GM12878 (cell line): ENCODE data around the gene COL11A2. TPM values are rescaled to one million over a fixed set of nuclear protein-coding genes. Genes with fewer than 3 reads are reported as not detected.
A peak's percentile ranks its signal among the peaks of the same experiment; 100 is the strongest.

Experiments
- ATAC-seq: fragments of 200-7000 bp; cut with Tn5 transposase; 3 replicates; pipeline ENCODE4 v1.9.1; 2020; ENCODE audit warnings: mild to moderate bottlenecking, moderate library complexity
- BruUV-seq: library from RNA; stranded (reverse); fragments of 400-500 nt; replicated peaks from 2 replicates; lab custom pipeline; 2021; lab: Mats Ljungman, UMichigan
- CTCF ChIA-PET: fragments of 300-600 bp; sonication (Branson Sonifier 250); formaldehyde crosslinking; extraction: SDS; loops from one replicate; lab custom pipeline; 2021; ENCODE audit warnings: inconsistent platforms; lab: Yijun Ruan, JAX
- POLR2A ChIA-PET: fragments of 350-600 bp; formaldehyde crosslinking; extraction: SDS; loops from one replicate; lab custom pipeline; 2021; ENCODE audit warnings: inconsistent platforms; lab: Charles Lee
- RAD21 ChIA-PET: fragments of 300-600 bp; sonication (Branson Sonifier 250); formaldehyde crosslinking; loops from one replicate; lab custom pipeline; 2023; ENCODE audit warnings: antibody characterized with exemption; ENCODE audit not compliant: unreplicated experiment; lab: Charles Lee
- SMC1A ChIA-PET: fragments of 300-600 bp; sonication (Branson Sonifier 250); formaldehyde crosslinking; loops from one replicate; lab custom pipeline; 2023; ENCODE audit not compliant: unreplicated experiment, uncharacterized antibody; lab: Charles Lee
- DNase-seq: peaks from one replicate; pipeline ENCODE4 v3.0.0-alpha.2; 2011; ENCODE audit warnings: low read depth, low spot score
- FAIRE-seq: peaks from 3 replicates; lab custom pipeline; 2011; peaks lifted over from hg19 to GRCh38; lab: Jason Lieb, UNC
- H2AFZ ChIP-seq: 2 replicates; pipeline ENCODE4 v1.6.0; 2011; ENCODE audit warnings: low read depth, low read length, control low read depth; ENCODE audit not compliant: control insufficient read depth
- H3K27ac ChIP-seq: 2 replicates; pipeline ENCODE4 v1.5.1; 2011; ENCODE audit warnings: control low read depth; ENCODE audit not compliant: control insufficient read depth, insufficient read depth
- H3K27me3 ChIP-seq, 2 experiments: replicated peaks in 1 of 2; 2 replicates each; pipeline versions ENCODE4 v1.6.0 to v1.6.1; 2011; ENCODE audit warnings: low read length in 1 of 2; ENCODE audit not compliant: control insufficient read depth in 2 of 2, insufficient read depth in 2 of 2
- H3K36me3 ChIP-seq, 2 experiments: 2 replicates each; pipeline ENCODE4 v1.5.1; 2011; ENCODE audit warnings: low read length in 1 of 2; ENCODE audit not compliant: control insufficient read depth in 2 of 2, insufficient read depth in 2 of 2
- H3K4me1 ChIP-seq: 2 replicates; pipeline ENCODE4 v1.6.1; 2011; ENCODE audit warnings: mild to moderate bottlenecking, low read length, moderate library complexity, mixed read lengths; ENCODE audit not compliant: control insufficient read depth, insufficient read depth
- H3K4me2 ChIP-seq: 2 replicates; pipeline ENCODE4 v1.6.0; 2011; ENCODE audit warnings: control low read depth; ENCODE audit not compliant: control insufficient read depth, insufficient read depth
- H3K4me3 ChIP-seq: fragments of 200-600 bp; sonication (generic); 2 replicates; pipeline ENCODE4 v1.5.1; 2016
- H3K79me2 ChIP-seq: 2 replicates; pipeline ENCODE4 v1.6.0; 2011; ENCODE audit warnings: low read length; ENCODE audit not compliant: control insufficient read depth, insufficient read depth
- H3K9ac ChIP-seq: 2 replicates; pipeline ENCODE4 v1.8.0; 2011; ENCODE audit warnings: low read length, control low read depth, mixed read lengths; ENCODE audit not compliant: control insufficient read depth, insufficient read depth
- H3K9me3 ChIP-seq: replicated peaks from 3 replicates; pipeline ENCODE4 v1.5.1; 2011; ENCODE audit warnings: mild to moderate bottlenecking, low read length; ENCODE audit not compliant: control insufficient read depth, insufficient read depth
- H4K20me1 ChIP-seq: 2 replicates; pipeline ENCODE4 v1.6.0; 2011; ENCODE audit not compliant: control insufficient read depth, insufficient read depth
- BHLHE40 ChIP-seq, 2 experiments: fragments of 450-650 bp in 1 of 2; IDR thresholded peaks; 2 replicates each; pipeline ENCODE4 v1.6.1; 2011 to 2017; ENCODE audit warnings: low read depth in 2 of 2, borderline replicate concordance in 1 of 2, improper control_type of control experiment in 1 of 2, low read length in 1 of 2, mild to moderate bottlenecking in 1 of 2
- EZH2 ChIP-seq: IDR thresholded peaks from 2 replicates; pipeline ENCODE4 v1.6.1; 2012; ENCODE audit warnings: low read depth, mild to moderate bottlenecking, control low read depth, inconsistent platforms, low read length, borderline replicate concordance; ENCODE audit not compliant: control insufficient read depth
- FOXK2 ChIP-seq: fragments of 450-650 bp; IDR thresholded peaks from 2 replicates; pipeline ENCODE4 v1.6.1; 2017; ENCODE audit warnings: mild to moderate bottlenecking, moderate library complexity
- GABPA ChIP-seq: IDR thresholded peaks from 2 replicates; pipeline ENCODE4 v1.6.1; 2014; ENCODE audit warnings: antibody characterized with exemption, low read depth, mild to moderate bottlenecking, inconsistent platforms
- IRF4 ChIP-seq: IDR thresholded peaks from 2 replicates; pipeline ENCODE4 v1.6.1; 2011; ENCODE audit warnings: low read depth, low read length
- MEF2A ChIP-seq: IDR thresholded peaks from 2 replicates; pipeline ENCODE4 v1.6.1; 2011; ENCODE audit warnings: low read depth, mild to moderate bottlenecking, low read length, moderate library complexity; ENCODE audit not compliant: insufficient read depth
- NFIC ChIP-seq: IDR thresholded peaks from 2 replicates; pipeline ENCODE4 v1.6.1; 2012; ENCODE audit warnings: low read depth, mild to moderate bottlenecking, inconsistent platforms, low read length, moderate library complexity
- RAD51 ChIP-seq: fragments of 450-650 bp; IDR thresholded peaks from 2 replicates; pipeline ENCODE4 v1.6.1; 2016; ENCODE audit warnings: moderate library complexity, mild to moderate bottlenecking, inconsistent platforms
- RCOR1 ChIP-seq: conservative IDR thresholded peaks from 2 replicates; pipeline ENCODE4 v1.6.1; 2012; ENCODE audit warnings: low read depth, low read length, improper control_type of control experiment
- SPI1 ChIP-seq: IDR thresholded peaks from 2 replicates; pipeline ENCODE4 v1.6.1; 2011; ENCODE audit warnings: low read depth, mild to moderate bottlenecking, low read length, moderate library complexity, borderline replicate concordance; ENCODE audit not compliant: insufficient read depth
- STAT1 ChIP-seq: fragments of 450-650 bp; conservative IDR thresholded peaks from 2 replicates; pipeline ENCODE4 v1.6.1; 2014; ENCODE audit warnings: antibody characterized with exemption, mild to moderate bottlenecking
- TAF1 ChIP-seq: IDR thresholded peaks from 2 replicates; pipeline ENCODE4 v1.6.1; 2011; ENCODE audit warnings: mild to moderate bottlenecking, low read depth, low read length, borderline replicate concordance
- WRNIP1 ChIP-seq: IDR thresholded peaks from 2 replicates; pipeline ENCODE4 v1.6.1; 2011; ENCODE audit warnings: low read depth, low read length, improper control_type of control experiment, borderline replicate concordance
- ZNF217 ChIP-seq: fragments of 450-650 bp; IDR thresholded peaks from 2 replicates; pipeline ENCODE4 v1.6.1; 2017; ENCODE audit warnings: antibody characterized with exemption, mild to moderate bottlenecking
- WGBS: methylation state at CpG from one replicate; pipeline ENCODE4 v1.1.6; 2016; ENCODE audit warnings: low lambda C conversion rate; ENCODE audit not compliant: insufficient replicate concordance, insufficient coverage; ENCODE audit errors: missing lambda C conversion rate; 5-methylcytosine and 5-hydroxymethylcytosine counted together
- in situ Hi-C: fragments of 300-500 bp; cut with MboI; formaldehyde crosslinking; loops from 9 replicates; pipeline ENCODE4 v1.14.3; 2018; ENCODE audit warnings: mixed read lengths
- intact Hi-C: fragments of 100-400 bp; cut with micrococcal nuclease; formaldehyde crosslinking; loops from one replicate; pipeline ENCODE4 v1.14.2; 2022; ENCODE audit not compliant: unreplicated experiment
- polyA plus RNA-seq, 11 experiments: library from polyadenylated mRNA; depleted of rRNA in 4 of 11; unstranded in 6 of 11; stranded (reverse) in 5 of 11; fragments of >200 nt; fragmentation: Nextera tagmentation in 4 of 11; fragmentation: Illumina TruSeq in 1 of 11; extraction: Ambion mirVana in 4 of 11; extraction: Trizol in 1 of 11; gene quantifications; 1 replicate in 1 of 11; 2 replicates in 10 of 11; pipeline versions ENCODE4 v1.2.1 to v1.2.3, GENCODE V29; 2011 to 2016; ENCODE audit warnings: inconsistent platforms in 2 of 11, missing spikeins in 2 of 11, low read depth in 1 of 11
- total RNA-seq, 4 experiments: library from RNA; depleted of rRNA in 3 of 4; stranded (reverse); fragments of >200 nt in 3 of 4; fragmentation: Illumina TruSeq in 1 of 4; extraction: Trizol in 1 of 4; gene quantifications; 2 replicates each; pipeline versions ENCODE4 v1.2.1 to v1.2.3, GENCODE V29; 2013 to 2021
- TF ChIP-seq, protein P1 (sequence below): IDR thresholded peaks from 2 replicates; pipeline ENCODE4 v1.6.1; 2011; ENCODE audit warnings: borderline replicate concordance, low read depth, mild to moderate bottlenecking, moderate library complexity, low read length; ENCODE audit not compliant: insufficient read depth, poor library complexity, severe bottlenecking

COL11A2 gene
- total and polyA plus RNA-seq, 10 of the 15 experiments (the other 5 are each of a cell fraction or from before 2014, with no cell fraction given), result 0.03 to 0.83 (median 0.22) TPM; not detected in 1

DNA sequence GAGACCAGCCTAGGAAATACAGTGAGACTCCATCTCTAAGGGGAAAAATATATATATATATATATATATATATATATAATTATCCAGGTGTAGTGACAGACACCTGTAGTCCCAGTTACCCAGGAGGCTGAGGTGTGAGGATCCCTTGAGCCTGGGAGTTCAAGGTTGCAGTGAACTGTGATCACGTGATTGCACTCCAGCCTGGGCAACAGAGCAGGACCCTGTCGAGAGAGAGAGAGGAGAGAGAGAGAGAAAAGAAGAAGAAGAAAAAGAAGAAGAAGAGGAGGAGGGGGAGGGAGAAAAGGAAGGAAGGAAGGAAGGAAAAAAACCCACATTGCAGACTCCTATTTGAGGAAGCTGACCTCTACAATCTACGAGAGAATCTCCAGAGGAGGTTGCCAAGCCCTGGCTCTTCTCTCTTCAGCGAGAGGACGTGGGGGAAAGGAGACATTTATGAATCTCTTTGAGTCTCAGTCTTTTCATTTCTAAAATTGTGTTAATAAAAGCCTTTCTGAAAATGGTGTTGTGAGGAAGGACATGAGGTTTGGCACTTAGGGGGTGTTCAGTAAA lies 49.7 kb downstream of the COL11A2 start:
- no peak for FAIRE-seq
- Histone ChIP-seq H3K4me1 (peaks cover 8% of the 10 kb centered on the region), H3K79me2 (no peaks in the 10 kb centered on the region), H3K9ac (no peak overlapping the region), H4K20me1 (no peaks in the 10 kb centered on the region), H3K4me3 (no peak overlapping the region), H3K27ac (no peak overlapping the region), H3K36me3 (no peaks in the 10 kb centered on the region), H3K4me2 (no peak overlapping the region), H3K9me3 (no peaks in the 10 kb centered on the region), H3K27me3 (no peaks in the 10 kb centered on the region), H2AFZ (no peak overlapping the region)
- intact Hi-C loops (no loop called here), in situ Hi-C loops (no loop called here)
- no peak for TF ChIP-seq NFIC
- peak in 1 of 2 experiments; percentile 19; a peak in 1 of 4 replicates for TF ChIP-seq BHLHE40 (IDR thresholded peaks at IDR 0.05; ENCODE audit: borderline replicate concordance in 1 of 2, low read depth in 2 of 2, low read length in 1 of 2)
- peak; percentile 72 for TF ChIP-seq RAD51
- TF ChIP-seq GABPA, result no peak
- no peak for TF ChIP-seq WRNIP1
- ChIA-PET SMC1A (interaction anchor here (1.3 to 12.1 kb wide), 3 partner anchors 14 to 25 kb away, joined by 6 to 127 read pairs (median 6); no protein-coding TSS in a partner anchor), RAD21 (interaction anchor here (0.8 kb wide), 1 partner anchor 128 kb away, joined by 3 read pairs; no protein-coding TSS in a partner anchor), POLR2A (no interaction called here), CTCF (interaction anchor here (1.5 to 9.4 kb wide), 4 partner anchors 13 to 106 kb away, joined by 3 to 266 read pairs (median 6); no protein-coding TSS in a partner anchor)
- no peak for DNase-seq
- no peak for ATAC-seq
- BruUV-seq, result no TSS peak
- WGBS, result 15% methylated on average over 5 of the region's 5 CpGs

DNA sequence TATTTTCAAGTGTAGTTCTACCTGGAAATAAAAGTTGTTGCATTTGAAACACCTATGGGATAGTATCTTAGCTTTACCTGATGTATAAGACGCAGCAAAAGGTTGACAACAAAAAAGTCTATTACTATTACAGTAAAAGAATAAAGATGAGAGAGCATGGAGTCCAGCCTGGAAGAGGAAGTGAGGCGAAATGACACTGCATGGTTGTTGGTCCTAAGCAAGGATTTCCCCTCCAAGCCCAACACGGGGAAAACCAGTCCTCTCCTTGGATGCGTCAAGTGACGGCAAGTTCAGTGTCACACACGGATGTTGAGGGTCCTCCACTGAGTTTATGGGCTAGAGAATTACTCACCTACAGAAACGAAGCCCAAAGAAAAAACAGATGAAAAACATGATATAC lies 51.7 kb downstream of the COL11A2 start:
- DNase-seq, result no peak
- RAD21 ChIA-PET, result interaction anchor here (0.9 kb wide), 1 partner anchor 13 kb away, joined by 3 read pairs; no protein-coding TSS in a partner anchor
- intact Hi-C loops (no loop called here), in situ Hi-C loops (no loop called here)
- no peaks in the 10 kb centered on the region for H3K79me2 ChIP-seq
- CTCF ChIA-PET, result interaction anchor here (0.7 to 4.6 kb wide), 3 partner anchors 14 to 32 kb away, joined by 3 to 50 read pairs (median 3); no protein-coding TSS in a partner anchor
- no TSS peak for BruUV-seq
- FAIRE-seq, result no peak
- H3K9ac ChIP-seq, result no peak overlapping the region
- peak; percentile 80 for ATAC-seq
- H3K27ac ChIP-seq, result no peak overlapping the region
- 0 out of 2 replicates have a peak overlapping the region, but pooled peaks have one; percentile 5 for H3K4me2 ChIP-seq
- WGBS, result 4% methylated on average over 7 of the region's 7 CpGs
- no peak overlapping the region for H3K4me3 ChIP-seq
- H3K9me3 ChIP-seq, result no peaks in the 10 kb centered on the region
- H3K36me3 ChIP-seq, result no peaks in the 10 kb centered on the region
- H3K4me1 ChIP-seq, result peaks cover 8% of the 10 kb centered on the region
- H4K20me1 ChIP-seq, result no peaks in the 10 kb centered on the region
- POLR2A ChIA-PET, result interaction anchor here (1.1 kb wide), 1 partner anchor 24 kb away, joined by 3 read pairs; no protein-coding TSS in a partner anchor
- no peaks in the 10 kb centered on the region for H3K27me3 ChIP-seq
- H2AFZ ChIP-seq, result peak overlapping the region; percentile 40
- SMC1A ChIA-PET, result interaction anchor here (1.0 to 3.9 kb wide), 3 partner anchors 10 to 26 kb away, joined by 3 to 29 read pairs (median 3); no protein-coding TSS in a partner anchor
- no peak for TF ChIP-seq TAF1
- TF ChIP-seq RAD51, result no peak
- TF ChIP-seq NFIC, result 0 out of 2 replicates have a peak, but pooled peaks have one; percentile 28
- TF ChIP-seq ZNF217, result peak; percentile 46; the same call in 1 of the 2 replicates
- TF ChIP-seq, protein P1, sequence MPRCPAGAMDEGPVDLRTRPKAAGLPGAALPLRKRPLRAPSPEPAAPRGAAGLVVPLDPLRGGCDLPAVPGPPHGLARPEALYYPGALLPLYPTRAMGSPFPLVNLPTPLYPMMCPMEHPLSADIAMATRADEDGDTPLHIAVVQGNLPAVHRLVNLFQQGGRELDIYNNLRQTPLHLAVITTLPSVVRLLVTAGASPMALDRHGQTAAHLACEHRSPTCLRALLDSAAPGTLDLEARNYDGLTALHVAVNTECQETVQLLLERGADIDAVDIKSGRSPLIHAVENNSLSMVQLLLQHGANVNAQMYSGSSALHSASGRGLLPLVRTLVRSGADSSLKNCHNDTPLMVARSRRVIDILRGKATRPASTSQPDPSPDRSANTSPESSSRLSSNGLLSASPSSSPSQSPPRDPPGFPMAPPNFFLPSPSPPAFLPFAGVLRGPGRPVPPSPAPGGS, result no peak
- no peak for TF ChIP-seq MEF2A
- TF ChIP-seq EZH2, result no peak
- TF ChIP-seq IRF4, result no peak
- TF ChIP-seq STAT1, result no peak
- TF ChIP-seq FOXK2, result no peak
- peak; percentile 77 for TF ChIP-seq SPI1
- TF ChIP-seq RCOR1, result no peak
